Erythroblast (primary cell): ENCODE data around the gene KLC1.

ENCODE experiments used
- GATA1 ChIP-seq: IDR thresholded peaks from 2 replicates; pipeline ENCODE4 v1.6.1; 2011; ENCODE audit warnings: low read depth, mild to moderate bottlenecking, control low read depth, low read length, moderate library complexity
- POLR2A ChIP-seq: IDR thresholded peaks from 2 replicates; pipeline ENCODE4 v1.6.1; 2011; ENCODE audit warnings: mild to moderate bottlenecking, low read length

GRCh38 chr14:103716899-103717411 lies 87.9 kb downstream of the KLC1 start:
- TF ChIP-seq POLR2A (no peak), GATA1 (no peak)
